CD4-positive, alpha-beta memory T cell (primary cell): ENCODE results near the gene GPC5. TPM values are rescaled to one million over a fixed set of nuclear protein-coding genes. Genes with fewer than 3 reads are reported as not detected.

Source experiments
- CTCF ChIA-PET: fragments of 350-600 bp; sonication (Branson Sonifier 250); formaldehyde crosslinking; loops from one replicate; lab custom pipeline; 2021; ENCODE audit warnings: inconsistent platforms; ENCODE audit not compliant: partially characterized antibody; lab: Charles Lee
- POLR2A ChIA-PET: fragments of 350-600 bp; sonication (Branson Sonifier 250); formaldehyde crosslinking; loops from one replicate; lab custom pipeline; 2021; ENCODE audit not compliant: partially characterized antibody; lab: Charles Lee
- DNase-seq, 5 donors: peaks; one replicate each; pipeline versions ENCODE4 v3.0.0 to v3.0.0-alpha.2; 2020 to 2022; ENCODE audit warnings: mixed read lengths in 1 of 5
- H3K27ac ChIP-seq: one replicate; pipeline ENCODE4 v1.7.0; 2013; ENCODE audit warnings: low read depth, low read length
- H3K27me3 ChIP-seq: 2 replicates; pipeline ENCODE4 v1.7.0; 2013; ENCODE audit warnings: mild to moderate bottlenecking, low read length, moderate library complexity; ENCODE audit not compliant: insufficient read depth
- H3K36me3 ChIP-seq: 2 replicates; pipeline ENCODE4 v1.7.0; 2013; ENCODE audit warnings: mild to moderate bottlenecking, low read length, moderate library complexity; ENCODE audit not compliant: insufficient read depth
- H3K4me1 ChIP-seq: 2 replicates; pipeline ENCODE4 v1.7.0; 2013; ENCODE audit warnings: mild to moderate bottlenecking, low read length, moderate library complexity; ENCODE audit not compliant: insufficient read depth
- H3K4me3 ChIP-seq, 2 donors: one replicate each; pipeline ENCODE4 v1.7.0; 2013; ENCODE audit warnings: low read length in 2 of 2, mild to moderate bottlenecking in 1 of 2
- H3K9me3 ChIP-seq, 2 donors: one replicate each; pipeline ENCODE4 v1.7.0; 2013; ENCODE audit warnings: low read length in 2 of 2, control low read depth in 1 of 2; ENCODE audit not compliant: control insufficient read depth in 1 of 2
- H3K27ac Mint-ChIP-seq, 7 donors: one replicate each; pipeline ENCODE4 v1.8.0; 2020 to 2021; ENCODE audit warnings: mixed read lengths in 7 of 7, mild to moderate bottlenecking in 6 of 7, inconsistent platforms in 3 of 7, moderate library complexity in 3 of 7
- H3K27me3 Mint-ChIP-seq, 2 donors: one replicate each; pipeline ENCODE4 v1.8.0; 2020 to 2021; ENCODE audit warnings: mixed read lengths in 2 of 2
- H3K36me3 Mint-ChIP-seq, 2 donors: one replicate each; pipeline ENCODE4 v1.8.0; 2020 to 2021; ENCODE audit warnings: mixed read lengths in 2 of 2, inconsistent platforms in 1 of 2, mild to moderate bottlenecking in 1 of 2
- H3K4me1 Mint-ChIP-seq, 4 donors: one replicate each; pipeline ENCODE4 v1.8.0; 2020 to 2021; ENCODE audit warnings: mixed read lengths in 4 of 4, mild to moderate bottlenecking in 1 of 4
- H3K4me3 Mint-ChIP-seq, 8 donors: one replicate each; pipeline ENCODE4 v1.8.0; 2020 to 2021; ENCODE audit warnings: mixed read lengths in 8 of 8, mild to moderate bottlenecking in 7 of 8, moderate library complexity in 6 of 8, inconsistent platforms in 3 of 8
- H3K9me3 Mint-ChIP-seq, 8 donors: one replicate each; pipeline ENCODE4 v1.8.0; 2020 to 2021; ENCODE audit warnings: mixed read lengths in 8 of 8, mild to moderate bottlenecking in 5 of 8, inconsistent platforms in 3 of 8, moderate library complexity in 1 of 8
- intact Hi-C: fragments of 100-400 bp; cut with micrococcal nuclease; formaldehyde crosslinking; loops from one replicate; pipeline ENCODE4 v1.15.1; 2023
- polyA plus RNA-seq, 2 donors: library from polyadenylated mRNA; unstranded; fragments of 300-500 nt; fragmentation: Illumina TruSeq; gene quantifications; one replicate each; pipeline ENCODE4 v1.2.3, GENCODE V29; 2021
- total RNA-seq, 2 experiments: library from RNA; stranded (reverse); gene quantifications; one replicate each; pipeline ENCODE4 v1.2.3, GENCODE V29; 2021

Gene GPC5
- total and polyA plus RNA-seq, 4 experiments from 2014 or later = 0.14 TPM; not detected in 3

DNA sequence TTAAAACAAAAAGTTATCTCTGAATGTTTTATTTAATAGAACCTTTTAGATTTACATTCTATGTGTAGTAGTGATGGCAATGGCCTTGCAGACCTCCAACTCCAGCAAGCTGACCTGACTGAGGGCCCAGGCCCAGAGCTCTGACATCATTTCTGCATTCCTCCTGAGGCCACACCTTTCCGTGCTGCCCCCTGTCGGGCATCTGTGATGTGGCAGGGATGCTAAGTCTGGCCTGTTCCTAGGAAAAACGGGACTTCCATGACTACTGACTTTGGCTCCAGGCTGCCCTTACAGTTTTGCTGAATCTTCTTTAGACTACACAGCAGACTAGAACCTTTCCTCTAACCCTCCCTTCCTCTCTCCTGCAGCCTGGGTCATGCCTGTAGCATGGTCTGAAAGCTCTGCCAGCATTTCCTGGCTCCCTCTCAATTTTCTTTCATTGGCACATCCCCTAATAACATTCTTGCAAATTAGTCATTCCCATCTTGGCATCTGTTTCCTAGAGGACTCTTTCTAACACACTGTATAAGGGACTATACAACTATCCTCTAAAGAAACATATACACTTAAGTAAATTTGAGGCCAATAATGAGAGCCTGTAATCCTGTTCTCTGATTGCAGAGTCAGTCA, 249.1 kb downstream of the GPC5 start:
- DNase-seq = no peak
- Mint-ChIP-seq H3K36me3 (no peaks in the 10 kb centered on the region), H3K4me1 (no peaks in the 10 kb centered on the region), H3K4me3 (no peak overlapping the region), H3K9me3 (peaks cover 0 to 2% (median 0%) of the 10 kb centered on the region in 8 donors), H3K27ac (no peak overlapping the region), H3K27me3 (no peaks in the 10 kb centered on the region)
- H3K27me3 ChIP-seq = no peaks in the 10 kb centered on the region
- H3K9me3 ChIP-seq = no peaks in the 10 kb centered on the region
- no peak overlapping the region for H3K27ac ChIP-seq
- CTCF ChIA-PET = no interaction called here
- intact Hi-C loops = no loop called here
- no peaks in the 10 kb centered on the region for H3K4me1 ChIP-seq
- no peaks in the 10 kb centered on the region for H3K36me3 ChIP-seq
- POLR2A ChIA-PET = no interaction called here
- H3K4me3 ChIP-seq = no peak overlapping the region

DNA sequence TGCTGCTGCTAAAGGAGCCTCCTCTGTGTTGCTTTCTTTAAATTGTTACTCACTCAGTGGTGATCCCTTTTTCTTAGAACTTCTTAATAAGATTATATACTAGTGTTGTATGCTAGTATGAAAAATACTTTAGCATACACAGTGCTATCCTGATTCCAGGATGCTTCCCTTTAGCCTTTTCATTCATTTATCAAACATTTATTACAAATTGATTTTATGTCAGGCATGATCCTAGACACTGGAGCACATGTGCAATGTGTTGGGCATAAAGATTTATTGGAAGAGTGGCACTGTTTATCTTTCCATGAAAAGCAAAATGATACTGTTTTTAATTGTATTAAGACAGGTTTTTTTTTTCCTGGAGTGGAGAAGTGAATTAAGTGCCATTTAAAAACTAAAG, 249.6 kb downstream of the GPC5 start:
- Histone ChIP-seq H3K9me3 (no peaks in the 10 kb centered on the region), H3K27me3 (no peaks in the 10 kb centered on the region), H3K4me3 (no peak overlapping the region), H3K27ac (no peak overlapping the region), H3K4me1 (no peaks in the 10 kb centered on the region), H3K36me3 (no peaks in the 10 kb centered on the region)
- Mint-ChIP-seq H3K4me3 (no peak overlapping the region), H3K9me3 (peaks cover 0 to 2% (median 0%) of the 10 kb centered on the region in 8 donors), H3K27me3 (no peaks in the 10 kb centered on the region), H3K4me1 (no peaks in the 10 kb centered on the region), H3K27ac (no peak overlapping the region), H3K36me3 (no peaks in the 10 kb centered on the region)
- ChIA-PET POLR2A (no interaction called here), CTCF (no interaction called here)
- no peak for DNase-seq
- intact Hi-C loops = no loop called here

DNA sequence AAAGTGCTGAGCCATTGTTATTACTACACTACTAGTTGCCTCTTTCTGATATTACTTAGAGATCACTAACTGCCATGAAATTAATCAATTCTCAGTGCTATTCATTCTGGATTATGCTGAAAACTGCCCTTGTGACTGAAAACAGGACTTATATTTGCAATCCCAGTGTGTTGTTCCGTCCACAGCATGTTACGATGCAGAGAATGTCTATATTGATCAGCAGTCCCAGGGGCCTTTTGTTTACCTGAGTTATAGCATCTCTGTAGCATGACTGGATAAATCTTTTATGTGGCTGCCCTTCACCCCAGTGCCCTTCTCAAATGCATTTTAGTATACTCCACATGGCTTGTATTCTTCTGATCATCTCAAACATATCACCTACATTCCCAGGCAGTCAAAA, 251.0 kb downstream of the GPC5 start:
- Mint-ChIP-seq H3K27me3 (no peaks in the 10 kb centered on the region), H3K9me3 (peaks cover 0 to 2% (median 0%) of the 10 kb centered on the region in 8 donors)
- CTCF ChIA-PET = no interaction called here

DNA sequence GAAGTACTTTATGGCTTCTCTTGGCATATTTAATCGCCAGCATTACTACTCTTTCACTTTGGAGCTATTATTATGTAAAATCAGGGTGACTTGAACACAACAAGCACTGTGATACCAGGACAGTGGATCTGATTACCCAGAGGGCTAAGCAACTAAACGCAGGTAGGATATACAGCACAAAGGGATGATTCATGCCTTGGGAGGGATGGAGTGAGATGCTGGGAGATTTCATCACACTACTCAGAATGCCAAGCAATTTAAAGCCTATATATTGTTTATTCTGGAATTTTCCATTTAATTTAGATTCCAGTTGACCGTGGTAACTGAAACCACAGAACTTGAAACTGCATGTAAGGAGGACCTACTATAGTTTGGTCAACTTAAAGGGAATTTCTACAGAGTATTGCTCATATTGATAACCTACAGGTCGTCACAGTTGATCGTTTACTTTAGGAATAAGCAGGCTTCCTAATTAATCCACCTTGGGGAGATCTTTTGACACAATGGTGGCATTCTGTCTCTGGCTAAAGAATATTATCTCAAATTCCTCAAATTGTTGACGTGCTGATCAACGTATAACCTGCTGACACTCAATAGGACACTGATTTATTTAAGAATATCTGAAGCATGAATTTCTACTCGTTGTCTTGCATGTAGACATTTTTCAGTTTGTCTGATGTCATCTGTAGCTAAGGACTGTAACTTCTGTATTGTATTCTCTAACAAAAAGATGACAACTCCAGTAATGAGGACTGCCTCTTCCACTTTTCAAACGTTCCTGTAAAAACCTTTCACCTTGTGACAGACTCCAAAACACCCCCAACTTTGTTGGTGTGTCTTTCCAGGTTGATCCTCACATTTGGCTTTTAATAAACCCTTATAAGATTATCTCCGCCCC, 254.2 kb downstream of the GPC5 start:
- Histone ChIP-seq H3K27me3 (no peaks in the 10 kb centered on the region), H3K4me1 (no peaks in the 10 kb centered on the region), H3K9me3 (no peaks in the 10 kb centered on the region), H3K4me3 (no peak overlapping the region), H3K36me3 (no peaks in the 10 kb centered on the region), H3K27ac (no peak overlapping the region)
- no peak for DNase-seq
- Mint-ChIP-seq H3K27me3 (no peaks in the 10 kb centered on the region), H3K4me1 (no peaks in the 10 kb centered on the region), H3K4me3 (no peak overlapping the region), H3K9me3 (peaks cover 0 to 3% (median 0%) of the 10 kb centered on the region in 8 donors), H3K27ac (no peak overlapping the region), H3K36me3 (no peaks in the 10 kb centered on the region)
- ChIA-PET CTCF (no interaction called here), POLR2A (no interaction called here)
- intact Hi-C loops = no loop called here

More for the DNA sequence above, 251.0 kb downstream of the GPC5 start:
- H3K36me3 Mint-ChIP-seq = no peaks in the 10 kb centered on the region
- H3K4me1 Mint-ChIP-seq = no peaks in the 10 kb centered on the region
- no peak overlapping the region for H3K4me3 Mint-ChIP-seq
- H3K27ac ChIP-seq = no peak overlapping the region
- no peak for DNase-seq
- H3K27ac Mint-ChIP-seq = no peak overlapping the region
- no peak overlapping the region for H3K4me3 ChIP-seq
- no peaks in the 10 kb centered on the region for H3K36me3 ChIP-seq
- no peaks in the 10 kb centered on the region for H3K4me1 ChIP-seq
- H3K9me3 ChIP-seq = no peaks in the 10 kb centered on the region
- intact Hi-C loops = no loop called here
- H3K27me3 ChIP-seq = no peaks in the 10 kb centered on the region
- POLR2A ChIA-PET = no interaction called here

DNA sequence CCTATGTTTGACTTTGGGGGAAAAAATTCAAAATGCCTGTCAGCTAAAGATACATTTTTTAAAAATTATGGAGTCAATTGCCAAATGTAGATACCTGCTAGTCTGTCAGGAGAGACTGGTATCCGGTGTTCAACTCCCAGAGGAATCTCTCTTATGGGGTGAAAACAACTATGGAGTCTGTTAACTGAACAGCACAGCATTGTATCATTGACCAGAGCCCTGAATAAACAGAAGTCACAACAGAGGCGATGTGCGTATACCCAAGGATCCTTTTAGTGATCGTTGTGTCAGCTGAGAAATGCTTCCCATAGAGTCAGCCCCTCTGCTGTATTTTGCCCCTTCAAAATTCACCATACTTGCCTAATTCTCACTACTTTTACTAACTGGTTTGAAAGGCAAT, 257.3 kb downstream of the GPC5 start:
- intact Hi-C loops = no loop called here
- Histone ChIP-seq H3K27ac (no peak overlapping the region), H3K4me1 (no peaks in the 10 kb centered on the region), H3K4me3 (no peak overlapping the region), H3K27me3 (no peaks in the 10 kb centered on the region), H3K36me3 (no peaks in the 10 kb centered on the region), H3K9me3 (no peaks in the 10 kb centered on the region)
- Mint-ChIP-seq H3K4me1 (no peaks in the 10 kb centered on the region), H3K36me3 (no peaks in the 10 kb centered on the region), H3K9me3 (peaks cover 0 to 4% (median 1%) of the 10 kb centered on the region in 8 donors), H3K27me3 (no peaks in the 10 kb centered on the region), H3K4me3 (no peak overlapping the region), H3K27ac (no peak overlapping the region)
- no peak for DNase-seq
- ChIA-PET CTCF (no interaction called here), POLR2A (no interaction called here)

DNA sequence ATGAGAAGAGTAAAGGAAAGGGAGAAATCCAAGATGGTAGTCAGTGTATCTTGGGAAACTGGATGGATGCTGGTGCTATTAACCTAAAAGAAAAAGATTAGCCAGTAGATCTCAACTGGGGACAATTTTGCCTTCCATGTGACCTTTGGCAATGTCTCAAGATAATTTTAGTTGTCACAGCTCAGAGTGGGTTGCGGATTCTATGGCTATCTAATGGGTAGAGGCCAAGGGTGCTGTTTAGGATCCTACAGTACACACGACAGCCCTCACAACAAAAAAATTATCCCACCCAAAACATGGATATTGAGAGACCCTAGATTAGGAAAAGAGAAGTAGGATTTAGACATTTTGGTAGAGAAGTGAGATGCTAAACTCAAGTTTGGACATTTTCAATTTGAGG, 258.9 kb downstream of the GPC5 start:
- CTCF ChIA-PET = no interaction called here
- intact Hi-C loops = no loop called here

DNA sequence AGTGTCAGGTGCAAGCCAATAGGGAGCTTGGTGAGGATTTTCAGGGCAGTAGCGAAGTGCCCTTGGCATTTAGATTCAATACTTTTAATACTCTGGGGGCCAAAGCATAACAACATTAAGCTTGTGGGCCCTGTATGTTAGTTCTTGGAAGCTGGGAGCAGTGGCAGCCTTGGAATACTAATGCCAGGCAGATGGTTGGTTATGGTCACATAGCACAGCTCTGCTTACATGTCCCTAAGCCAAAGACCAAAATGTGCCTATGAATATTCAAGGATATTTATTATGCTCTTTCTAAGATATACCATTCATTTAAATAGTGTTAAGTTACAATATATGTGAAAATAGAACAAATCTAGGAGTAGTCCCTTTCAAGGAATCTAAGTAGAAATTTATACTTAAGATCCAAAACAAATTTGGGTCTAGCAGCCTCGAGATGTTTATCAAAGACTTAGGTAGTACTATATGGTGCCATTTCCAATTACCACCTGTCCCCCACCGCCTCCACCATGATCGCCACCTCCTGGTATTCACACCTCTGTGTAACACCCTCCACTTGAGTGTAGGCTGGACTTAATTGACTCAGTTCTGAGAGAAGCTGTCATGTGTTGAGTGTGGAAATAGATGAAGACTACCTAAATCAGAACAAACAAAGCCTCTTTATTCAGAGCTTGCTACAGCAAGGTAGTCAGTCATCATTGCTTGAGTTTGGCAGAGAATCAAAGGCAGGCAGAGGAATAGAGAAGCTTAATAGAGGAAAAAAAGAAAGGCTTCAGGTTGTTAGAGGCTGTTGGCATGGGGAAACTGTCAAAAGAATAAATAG, 261.0 kb downstream of the GPC5 start:
- H3K36me3 ChIP-seq = no peaks in the 10 kb centered on the region
- no peaks in the 10 kb centered on the region for H3K4me1 Mint-ChIP-seq
- peaks cover 0 to 5% (median 1%) of the 10 kb centered on the region in 8 donors for H3K9me3 Mint-ChIP-seq
- H3K27me3 Mint-ChIP-seq = no peaks in the 10 kb centered on the region
- ChIA-PET CTCF (no interaction called here), POLR2A (no interaction called here)
- no peak for DNase-seq
- no peak overlapping the region for H3K27ac ChIP-seq
- no peaks in the 10 kb centered on the region for H3K9me3 ChIP-seq
- no peak overlapping the region for H3K4me3 ChIP-seq
- no peaks in the 10 kb centered on the region for H3K27me3 ChIP-seq
- no peak overlapping the region for H3K4me3 Mint-ChIP-seq
- no peaks in the 10 kb centered on the region for H3K36me3 Mint-ChIP-seq
- H3K4me1 ChIP-seq = no peaks in the 10 kb centered on the region
- intact Hi-C loops = no loop called here
- no peak overlapping the region for H3K27ac Mint-ChIP-seq

More for the DNA sequence above, 258.9 kb downstream of the GPC5 start:
- no peak overlapping the region for H3K4me3 Mint-ChIP-seq
- Histone ChIP-seq H3K9me3 (no peaks in the 10 kb centered on the region), H3K36me3 (no peaks in the 10 kb centered on the region), H3K4me3 (no peak overlapping the region), H3K4me1 (no peaks in the 10 kb centered on the region), H3K27me3 (no peaks in the 10 kb centered on the region), H3K27ac (no peak overlapping the region)
- H3K27ac Mint-ChIP-seq = no peak overlapping the region
- POLR2A ChIA-PET = no interaction called here
- H3K4me1 Mint-ChIP-seq = no peaks in the 10 kb centered on the region
- H3K27me3 Mint-ChIP-seq = no peaks in the 10 kb centered on the region
- no peaks in the 10 kb centered on the region for H3K36me3 Mint-ChIP-seq
- DNase-seq = no peak
- peaks cover 0 to 6% (median 1%) of the 10 kb centered on the region in 8 donors for H3K9me3 Mint-ChIP-seq
